PC-3 (cell line): ENCODE results near the gene TFEB. TPM values are rescaled to one million over a fixed set of nuclear protein-coding genes. Genes with fewer than 3 reads are reported as not detected.

Experiments
- ATAC-seq: fragments of 200-7000 bp; cut with Tn5 transposase; 2 replicates; pipeline ENCODE4 v1.9.1; 2020; ENCODE audit warnings: mild to moderate bottlenecking, moderate library complexity
- BruUV-seq: library from RNA; stranded (reverse); fragments of 400-500 nt; replicated peaks from 2 replicates; lab custom pipeline; 2021; lab: Mats Ljungman, UMichigan
- CTCF ChIA-PET: fragments of 300-600 bp; sonication (Branson Sonifier 250); formaldehyde crosslinking; loops from one replicate; lab custom pipeline; 2022; ENCODE audit warnings: antibody characterized with exemption; lab: Charles Lee
- POLR2A ChIA-PET: fragments of 300-600 bp; sonication (Branson Sonifier 250); formaldehyde crosslinking; loops from one replicate; lab custom pipeline; 2022; ENCODE audit warnings: antibody characterized with exemption; ENCODE audit not compliant: unreplicated experiment; lab: Charles Lee
- DNase-seq: peaks from one replicate; pipeline ENCODE4 v3.0.0-alpha.2; 2015
- H2AFZ ChIP-seq: fragments of 300-600 bp; sonication (generic); 2 replicates; pipeline ENCODE4 v1.6.0; 2016; ENCODE audit warnings: antibody characterized with exemption, low read length
- H3F3A ChIP-seq: fragments of 300-600 bp; sonication (generic); one replicate; pipeline ENCODE4 v1.6.0; 2017; ENCODE audit warnings: antibody characterized with exemption, low read length, control low read depth, mild to moderate bottlenecking; ENCODE audit not compliant: unreplicated experiment
- H3K27ac ChIP-seq: fragments of 300-600 bp; sonication (generic); 2 replicates; pipeline ENCODE4 v1.5.1; 2016; ENCODE audit warnings: mild to moderate bottlenecking, low read length
- H3K27me3 ChIP-seq: fragments of 300-600 bp; sonication (generic); 2 replicates; pipeline ENCODE4 v1.6.1; 2016; ENCODE audit warnings: low read length, mixed read lengths
- H3K36me3 ChIP-seq: fragments of 300-600 bp; sonication (generic); 2 replicates; pipeline ENCODE4 v1.6.1; 2016; ENCODE audit warnings: low read depth, mixed run types, low read length, mixed read lengths
- H3K4me1 ChIP-seq: fragments of 300-600 bp; sonication (generic); 2 replicates; pipeline ENCODE4 v1.5.1; 2016; ENCODE audit warnings: low read length; ENCODE audit not compliant: insufficient read depth
- H3K4me2 ChIP-seq: fragments of 300-600 bp; sonication (generic); 2 replicates; pipeline ENCODE4 v1.6.0; 2016; ENCODE audit warnings: low read length
- H3K4me3 ChIP-seq: fragments of 300-600 bp; sonication (generic); 2 replicates; pipeline ENCODE4 v1.5.1; 2016; ENCODE audit warnings: mild to moderate bottlenecking, low read length, mixed read lengths
- H3K79me2 ChIP-seq: fragments of 300-600 bp; sonication (generic); 2 replicates; pipeline ENCODE4 v1.6.1; 2017; ENCODE audit warnings: low read length, mixed read lengths
- H3K9ac ChIP-seq: fragments of 300-600 bp; sonication (generic); 2 replicates; pipeline ENCODE4 v1.6.0; 2016; ENCODE audit warnings: mild to moderate bottlenecking, low read length
- H3K9me2 ChIP-seq: fragments of 300-600 bp; sonication (generic); replicated peaks from 2 replicates; pipeline ENCODE4 v1.6.1; 2016; ENCODE audit warnings: mixed run types, low read length, mixed read lengths
- H3K9me3 ChIP-seq: fragments of 300-600 bp; sonication (generic); 2 replicates; pipeline ENCODE4 v1.6.1; 2016; ENCODE audit warnings: low read length, mixed read lengths
- H4K20me1 ChIP-seq: fragments of 300-600 bp; sonication (generic); 2 replicates; pipeline ENCODE4 v1.6.1; 2016; ENCODE audit warnings: low read length, mixed read lengths
- EZH2 ChIP-seq: fragments of 300-600 bp; sonication (generic); IDR thresholded peaks from one replicate; pipeline ENCODE4 v1.6.1; 2017; ENCODE audit warnings: antibody characterized with exemption, mild to moderate bottlenecking, low read length; ENCODE audit not compliant: unreplicated experiment
- EZH2phosphoT487 ChIP-seq: fragments of 300-600 bp; sonication (generic); IDR thresholded peaks from 2 replicates; pipeline ENCODE4 v1.6.1; 2018; ENCODE audit warnings: mild to moderate bottlenecking, antibody characterized with exemption, low read length, borderline replicate concordance
- intact Hi-C: fragments of 100-400 bp; cut with micrococcal nuclease; formaldehyde crosslinking; loops from 2 replicates; pipeline ENCODE4 v1.9.0; 2023
- total RNA-seq: library from RNA; depleted of rRNA; stranded (reverse); fragments of >200 nt; gene quantifications from 2 replicates; pipeline ENCODE4 v1.2.3, GENCODE V29; 2014
- TF ChIP-seq, protein P1 (sequence below): fragments of 300-600 bp; sonication (generic); conservative IDR thresholded peaks from 2 replicates; pipeline ENCODE4 v1.5.1; 2017; ENCODE audit warnings: antibody characterized with exemption, low read depth, mild to moderate bottlenecking, low read length

Gene TFEB
- total RNA-seq, 1 experiment from 2014 or later = 4.2 TPM

DNA sequence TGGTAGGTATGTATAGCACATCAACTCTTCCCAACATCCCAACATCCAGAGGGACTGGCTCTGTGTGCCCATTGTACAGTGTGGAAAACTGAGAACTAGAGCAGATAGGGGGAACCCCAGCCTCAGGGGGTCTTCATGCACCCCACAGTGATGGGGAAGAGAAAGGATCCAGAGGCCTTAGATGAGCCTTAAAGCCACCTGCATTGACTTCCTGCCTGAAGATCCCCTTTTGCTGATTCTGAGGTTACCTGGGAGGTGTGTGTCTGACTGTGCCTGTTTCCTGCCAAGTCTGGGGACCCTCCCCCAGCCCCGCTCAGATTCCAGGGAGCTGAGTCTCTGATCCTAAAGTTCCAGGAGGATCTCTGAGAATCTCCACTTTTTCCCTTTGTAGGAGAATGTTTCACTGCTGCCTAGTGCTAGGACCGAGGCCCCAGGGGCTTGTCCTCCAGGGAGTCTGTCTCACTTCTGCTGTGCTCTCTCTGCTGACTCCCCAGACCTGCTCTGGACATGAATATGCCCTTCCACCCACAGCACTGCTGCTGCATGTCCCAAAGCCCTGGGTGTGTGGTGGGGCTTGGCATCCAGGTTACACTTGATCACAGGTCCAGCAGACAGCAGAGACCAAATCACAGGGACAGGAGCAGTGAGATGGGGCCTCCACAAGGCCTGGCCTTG lies 24.6 kb upstream of the TFEB start:
- Histone ChIP-seq H3K9me2 (no peaks in the 10 kb centered on the region), H3K79me2 (no peaks in the 10 kb centered on the region), H3F3A (no peaks in the 10 kb centered on the region), H3K4me1 (no peaks in the 10 kb centered on the region), H2AFZ (no peak overlapping the region), H3K4me2 (no peak overlapping the region), H3K9me3 (no peaks in the 10 kb centered on the region), H3K4me3 (no peak overlapping the region), H3K9ac (no peak overlapping the region), H3K27me3 (no peaks in the 10 kb centered on the region), H4K20me1 (no peaks in the 10 kb centered on the region), H3K27ac (no peak overlapping the region), H3K36me3 (no peaks in the 10 kb centered on the region)
- TF ChIP-seq, protein P1, sequence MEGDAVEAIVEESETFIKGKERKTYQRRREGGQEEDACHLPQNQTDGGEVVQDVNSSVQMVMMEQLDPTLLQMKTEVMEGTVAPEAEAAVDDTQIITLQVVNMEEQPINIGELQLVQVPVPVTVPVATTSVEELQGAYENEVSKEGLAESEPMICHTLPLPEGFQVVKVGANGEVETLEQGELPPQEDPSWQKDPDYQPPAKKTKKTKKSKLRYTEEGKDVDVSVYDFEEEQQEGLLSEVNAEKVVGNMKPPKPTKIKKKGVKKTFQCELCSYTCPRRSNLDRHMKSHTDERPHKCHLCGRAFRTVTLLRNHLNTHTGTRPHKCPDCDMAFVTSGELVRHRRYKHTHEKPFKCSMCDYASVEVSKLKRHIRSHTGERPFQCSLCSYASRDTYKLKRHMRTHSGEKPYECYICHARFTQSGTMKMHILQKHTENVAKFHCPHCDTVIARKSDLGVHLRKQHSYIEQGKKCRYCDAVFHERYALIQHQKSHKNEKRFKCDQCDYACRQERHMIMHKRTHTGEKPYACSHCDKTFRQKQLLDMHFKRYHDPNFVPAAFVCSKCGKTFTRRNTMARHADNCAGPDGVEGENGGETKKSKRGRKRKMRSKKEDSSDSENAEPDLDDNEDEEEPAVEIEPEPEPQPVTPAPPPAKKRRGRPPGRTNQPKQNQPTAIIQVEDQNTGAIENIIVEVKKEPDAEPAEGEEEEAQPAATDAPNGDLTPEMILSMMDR = no peak
- TF ChIP-seq EZH2phosphoT487 (no peak), EZH2 (no peak)
- DNase-seq = no peak
- ATAC-seq = no peak
- ChIA-PET POLR2A (no interaction called here), CTCF (no interaction called here)
- intact Hi-C loops = no loop called here
- BruUV-seq = no TSS peak

DNA sequence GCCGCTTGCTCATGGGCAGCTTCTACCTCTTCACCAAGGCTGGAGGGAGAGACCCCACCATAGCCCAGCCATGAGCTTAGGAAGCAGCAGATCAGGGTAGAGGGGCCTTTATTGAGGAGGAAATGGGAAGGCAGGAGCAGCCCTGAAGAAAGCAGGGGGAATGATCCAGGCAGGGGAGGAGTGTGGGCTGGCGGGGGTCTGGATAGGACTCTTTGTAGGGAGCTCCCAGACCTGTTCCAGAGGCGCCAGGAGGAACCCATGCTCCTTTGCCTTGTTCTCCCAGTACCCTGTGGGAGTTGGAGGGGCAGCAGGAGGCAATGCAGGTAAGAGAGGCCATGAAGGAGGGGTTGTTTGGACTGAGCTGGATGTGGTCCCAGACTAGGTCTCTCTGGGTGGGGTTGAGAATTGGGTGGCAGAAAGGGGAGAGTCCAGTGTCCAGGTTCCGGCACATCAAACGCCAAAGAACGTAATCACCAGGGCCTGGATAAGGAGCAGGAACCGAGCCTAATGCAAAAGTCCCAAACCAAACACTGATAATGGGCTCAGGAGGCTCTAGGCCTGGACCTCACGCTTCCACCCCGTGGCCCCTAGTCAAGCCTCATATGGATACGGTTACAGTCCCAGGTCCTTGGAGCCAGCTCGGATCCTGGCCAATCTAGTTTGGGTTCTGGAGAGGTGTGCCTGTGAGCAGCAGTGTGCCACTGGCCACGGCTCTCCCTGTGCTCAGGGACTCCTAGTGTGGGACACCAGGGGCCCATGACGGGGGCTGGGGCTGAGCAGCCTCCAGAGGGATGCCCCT lies 23.9 kb upstream of the TFEB start:
- Histone ChIP-seq H4K20me1 (no peaks in the 10 kb centered on the region), H3K36me3 (no peaks in the 10 kb centered on the region), H3K9ac (no peak overlapping the region), H3F3A (no peaks in the 10 kb centered on the region), H2AFZ (no peak overlapping the region), H3K27me3 (no peaks in the 10 kb centered on the region), H3K9me3 (no peaks in the 10 kb centered on the region), H3K27ac (no peak overlapping the region), H3K4me3 (no peak overlapping the region), H3K9me2 (no peaks in the 10 kb centered on the region), H3K4me2 (no peak overlapping the region), H3K4me1 (no peaks in the 10 kb centered on the region), H3K79me2 (no peaks in the 10 kb centered on the region)
- intact Hi-C loops = no loop called here
- TF ChIP-seq EZH2 (no peak), EZH2phosphoT487 (no peak)
- TF ChIP-seq, protein P1 = no peak
- ATAC-seq (no peak), DNase-seq (no peak)
- ChIA-PET POLR2A (no interaction called here), CTCF (no interaction called here)
- BruUV-seq = no TSS peak

DNA sequence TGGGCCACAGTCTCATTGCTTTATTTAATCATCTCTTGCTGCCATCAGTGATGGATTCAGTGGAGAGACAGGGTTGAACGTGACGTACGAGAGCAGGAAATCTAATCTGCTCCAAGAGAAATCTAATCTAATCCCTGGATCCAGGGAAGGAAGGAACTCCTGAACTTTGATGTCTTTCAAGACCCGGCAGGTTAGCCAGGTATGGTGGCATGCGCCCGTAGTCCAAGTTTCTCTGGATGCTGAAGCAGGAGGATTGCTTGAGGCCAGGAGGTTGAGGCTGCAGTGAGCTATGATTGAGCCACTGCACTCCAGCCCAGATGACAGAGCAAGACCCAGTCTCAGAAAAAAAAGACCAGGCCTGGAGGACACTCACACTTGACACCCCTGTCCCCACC lies 23.2 kb upstream of the TFEB start:
- Histone ChIP-seq H3K4me3 (no peak overlapping the region), H4K20me1 (no peaks in the 10 kb centered on the region), H3K4me1 (no peaks in the 10 kb centered on the region), H3K4me2 (no peak overlapping the region), H3K27me3 (no peaks in the 10 kb centered on the region), H3K9me3 (no peaks in the 10 kb centered on the region), H3F3A (no peaks in the 10 kb centered on the region), H2AFZ (no peak overlapping the region), H3K9ac (no peak overlapping the region), H3K27ac (no peak overlapping the region), H3K36me3 (no peaks in the 10 kb centered on the region), H3K79me2 (no peaks in the 10 kb centered on the region), H3K9me2 (no peaks in the 10 kb centered on the region)
- intact Hi-C loops = no loop called here
- ChIA-PET POLR2A (no interaction called here), CTCF (no interaction called here)
- no peak for DNase-seq
- ATAC-seq = no peak
- no TSS peak for BruUV-seq
- no peak for TF ChIP-seq EZH2phosphoT487
- TF ChIP-seq EZH2 = no peak
- TF ChIP-seq, protein P1 = no peak
